ENCODE measurements around the gene INPP4B. TPM values are rescaled to one million over a fixed set of nuclear protein-coding genes. Genes with fewer than 3 reads are reported as not detected.

The INPP4B gene
- total RNA-seq, 4 donors from 2014 or later: 38.9 to 48.7 (median 44.2) TPM

- Histone ChIP-seq H3K36me3 (no peaks in the 10 kb centered on the region), H3K27ac (no peak overlapping the region), H3K9me3 (no peaks in the 10 kb centered on the region), H3K4me3 (no peak overlapping the region), H3K27me3 (no peaks in the 10 kb centered on the region), H3K4me1 (no peaks in the 10 kb centered on the region)
- no peak for TF ChIP-seq POLR2A (IDR thresholded peaks at IDR 0.05)
- TF ChIP-seq CTCF (IDR thresholded peaks at IDR 0.05): no peak
- no peak for DNase-seq
Measured at GRCh38 chr4:142875117-142875516, 29.0 kb upstream of the INPP4B start.

GRCh38 chr4:142874684-142875083, 28.6 kb upstream of the INPP4B start:
- H3K4me1 ChIP-seq: no peaks in the 10 kb centered on the region
- H3K36me3 ChIP-seq: no peaks in the 10 kb centered on the region
- TF ChIP-seq POLR2A (IDR thresholded peaks at IDR 0.05): no peak
- no peak for TF ChIP-seq CTCF (IDR thresholded peaks at IDR 0.05)
- no peak for DNase-seq
- no peaks in the 10 kb centered on the region for H3K27me3 ChIP-seq
- H3K27ac ChIP-seq: no peak overlapping the region
- no peaks in the 10 kb centered on the region for H3K9me3 ChIP-seq
- no peak overlapping the region for H3K4me3 ChIP-seq

GRCh38 chr4:142866685-142867084, 20.6 kb upstream of the INPP4B start:
- no peak for TF ChIP-seq CTCF (IDR thresholded peaks at IDR 0.05)
- TF ChIP-seq POLR2A (IDR thresholded peaks at IDR 0.05): no peak
- Histone ChIP-seq H3K4me1 (no peaks in the 10 kb centered on the region), H3K27me3 (no peaks in the 10 kb centered on the region), H3K9me3 (no peaks in the 10 kb centered on the region), H3K27ac (no peak overlapping the region), H3K4me3 (no peak overlapping the region), H3K36me3 (no peaks in the 10 kb centered on the region)
- no peak for DNase-seq

GRCh38 chr4:142861351-142861750, 15.2 kb upstream of the INPP4B start:
- H3K27me3 ChIP-seq: no peaks in the 10 kb centered on the region
- no peaks in the 10 kb centered on the region for H3K36me3 ChIP-seq
- no peak overlapping the region for H3K4me3 ChIP-seq
- no peak for DNase-seq
- H3K27ac ChIP-seq: no peak overlapping the region
- no peaks in the 10 kb centered on the region for H3K9me3 ChIP-seq
- TF ChIP-seq POLR2A (IDR thresholded peaks at IDR 0.05) (no peak), CTCF (IDR thresholded peaks at IDR 0.05) (no peak)
- no peaks in the 10 kb centered on the region for H3K4me1 ChIP-seq

GRCh38 chr4:142858965-142859364, 12.9 kb upstream of the INPP4B start:
- Histone ChIP-seq H3K9me3 (no peaks in the 10 kb centered on the region), H3K27me3 (no peaks in the 10 kb centered on the region), H3K4me1 (no peaks in the 10 kb centered on the region), H3K36me3 (no peaks in the 10 kb centered on the region), H3K27ac (no peak overlapping the region), H3K4me3 (no peak overlapping the region)
- no peak for DNase-seq
- no peak for TF ChIP-seq POLR2A (IDR thresholded peaks at IDR 0.05)
- TF ChIP-seq CTCF (IDR thresholded peaks at IDR 0.05): no peak

GRCh38 chr4:142858446-142858845, 12.3 kb upstream of the INPP4B start:
- Histone ChIP-seq H3K36me3 (no peaks in the 10 kb centered on the region), H3K27me3 (no peaks in the 10 kb centered on the region), H3K4me1 (no peaks in the 10 kb centered on the region), H3K4me3 (no peak overlapping the region), H3K27ac (no peak overlapping the region), H3K9me3 (no peaks in the 10 kb centered on the region)
- DNase-seq: no peak
- TF ChIP-seq CTCF (IDR thresholded peaks at IDR 0.05) (no peak), POLR2A (IDR thresholded peaks at IDR 0.05) (no peak)

Data from Peyer's patch (tissue), 4 donors.